ENCODE results near the gene ETV1. TPM values are rescaled to one million over a fixed set of nuclear protein-coding genes. Genes with fewer than 3 reads are reported as not detected.

The ETV1 gene
- total and polyA plus RNA-seq, 4 donors = 12.7 to 85.3 (median 45.1) TPM

- H3K27ac ChIP-seq (ENCODE audit: low read depth in 1 of 2, low read length in 1 of 2) = no peak overlapping the region
- ATAC-seq (ENCODE audit: insufficient read depth, low FRiP score) (no peak), DNase-seq (no peak)
- H3K9me3 ChIP-seq (ENCODE audit: control insufficient read depth in 4 of 4, insufficient read depth in 3 of 4, low read length in 3 of 4) = no peaks in the 10 kb centered on the region
- TF ChIP-seq CTCF (IDR thresholded peaks at IDR 0.05; ENCODE audit: control extremely low read depth, extremely low read depth) = no peak
- no peak overlapping the region for H3K4me3 ChIP-seq
- WGBS, 2 donors = 82 to 88% methylated on average over 2 of the region's 2 CpGs
- H3K9ac ChIP-seq (ENCODE audit: insufficient read depth in 1 of 2, low read length in 2 of 2) = no peak overlapping the region
- H3K4me1 ChIP-seq (ENCODE audit: control insufficient read depth in 5 of 5, insufficient read depth in 5 of 5, low read length in 5 of 5) = no peaks in the 10 kb centered on the region
- H3K27me3 ChIP-seq (ENCODE audit: control insufficient read depth in 3 of 3, insufficient read depth in 3 of 3, low read length in 2 of 3) = no peaks in the 10 kb centered on the region
- no peaks in the 10 kb centered on the region for H3K36me3 ChIP-seq (ENCODE audit: control insufficient read depth in 4 of 4, insufficient read depth in 4 of 4, low read length in 4 of 4)
Observed at GRCh38 chr7:13886356-13886755, 103.1 kb downstream of the ETV1 start.

- H3K9me3 ChIP-seq (ENCODE audit: control insufficient read depth in 4 of 4, insufficient read depth in 3 of 4, low read length in 3 of 4) = no peaks in the 10 kb centered on the region
- no peak for TF ChIP-seq CTCF (IDR thresholded peaks at IDR 0.05; ENCODE audit: control extremely low read depth, extremely low read depth)
- no peak overlapping the region for H3K9ac ChIP-seq (ENCODE audit: insufficient read depth in 1 of 2, low read length in 2 of 2)
- no peak overlapping the region for H3K4me3 ChIP-seq
- no peak overlapping the region for H3K27ac ChIP-seq (ENCODE audit: low read depth in 1 of 2, low read length in 1 of 2)
- ATAC-seq (ENCODE audit: insufficient read depth, low FRiP score) (no peak), DNase-seq (no peak)
- no peaks in the 10 kb centered on the region for H3K36me3 ChIP-seq (ENCODE audit: control insufficient read depth in 4 of 4, insufficient read depth in 4 of 4, low read length in 4 of 4)
- 84 to 88% methylated on average over 5 of the region's 5 CpGs for WGBS, 2 donors
- H3K27me3 ChIP-seq (ENCODE audit: control insufficient read depth in 3 of 3, insufficient read depth in 3 of 3, low read length in 2 of 3) = no peaks in the 10 kb centered on the region
- no peaks in the 10 kb centered on the region for H3K4me1 ChIP-seq (ENCODE audit: control insufficient read depth in 5 of 5, insufficient read depth in 5 of 5, low read length in 5 of 5)
Observed at GRCh38 chr7:13882051-13882450, 107.4 kb downstream of the ETV1 start.

GRCh38 chr7:13880789-13881188 is 108.7 kb downstream of the ETV1 start:
- no peak for ATAC-seq (ENCODE audit: insufficient read depth, low FRiP score)
- H3K4me3 ChIP-seq = no peak overlapping the region

More at GRCh38 chr7:13880789-13881188, 108.7 kb downstream of the ETV1 start:
- H3K27ac ChIP-seq (ENCODE audit: low read depth in 1 of 2, low read length in 1 of 2) = no peak overlapping the region
- no peaks in the 10 kb centered on the region for H3K27me3 ChIP-seq (ENCODE audit: control insufficient read depth in 3 of 3, insufficient read depth in 3 of 3, low read length in 2 of 3)
- WGBS, 2 donors = 90% methylated on average over 2 of the region's 2 CpGs
- no peaks in the 10 kb centered on the region for H3K36me3 ChIP-seq (ENCODE audit: control insufficient read depth in 4 of 4, insufficient read depth in 4 of 4, low read length in 4 of 4)
- no peaks in the 10 kb centered on the region for H3K4me1 ChIP-seq (ENCODE audit: control insufficient read depth in 5 of 5, insufficient read depth in 5 of 5, low read length in 5 of 5)
- H3K9ac ChIP-seq (ENCODE audit: insufficient read depth in 1 of 2, low read length in 2 of 2) = no peak overlapping the region
- H3K9me3 ChIP-seq (ENCODE audit: control insufficient read depth in 4 of 4, insufficient read depth in 3 of 4, low read length in 3 of 4) = no peaks in the 10 kb centered on the region
- no peak for TF ChIP-seq CTCF (IDR thresholded peaks at IDR 0.05; ENCODE audit: control extremely low read depth, extremely low read depth)
- DNase-seq = no peak
